HepG2 (cell line): Measurements from ENCODE around the gene CUEDC2.

ENCODE experiments used
- KDM5A ChIP-seq: fragments of 200-600 bp; sonication (generic); IDR thresholded peaks from 2 replicates; pipeline ENCODE4 v1.7.0; 2018; ENCODE audit warnings: antibody characterized with exemption, mild to moderate bottlenecking, low read length, borderline replicate concordance
- TF ChIP-seq, protein P1 (sequence below): sonication (generic); formaldehyde crosslinking; IDR thresholded peaks from 2 replicates; pipeline ENCODE4 v1.5.0; 2020; ENCODE audit warnings: mild to moderate bottlenecking, missing genetic modification reagents

DNA sequence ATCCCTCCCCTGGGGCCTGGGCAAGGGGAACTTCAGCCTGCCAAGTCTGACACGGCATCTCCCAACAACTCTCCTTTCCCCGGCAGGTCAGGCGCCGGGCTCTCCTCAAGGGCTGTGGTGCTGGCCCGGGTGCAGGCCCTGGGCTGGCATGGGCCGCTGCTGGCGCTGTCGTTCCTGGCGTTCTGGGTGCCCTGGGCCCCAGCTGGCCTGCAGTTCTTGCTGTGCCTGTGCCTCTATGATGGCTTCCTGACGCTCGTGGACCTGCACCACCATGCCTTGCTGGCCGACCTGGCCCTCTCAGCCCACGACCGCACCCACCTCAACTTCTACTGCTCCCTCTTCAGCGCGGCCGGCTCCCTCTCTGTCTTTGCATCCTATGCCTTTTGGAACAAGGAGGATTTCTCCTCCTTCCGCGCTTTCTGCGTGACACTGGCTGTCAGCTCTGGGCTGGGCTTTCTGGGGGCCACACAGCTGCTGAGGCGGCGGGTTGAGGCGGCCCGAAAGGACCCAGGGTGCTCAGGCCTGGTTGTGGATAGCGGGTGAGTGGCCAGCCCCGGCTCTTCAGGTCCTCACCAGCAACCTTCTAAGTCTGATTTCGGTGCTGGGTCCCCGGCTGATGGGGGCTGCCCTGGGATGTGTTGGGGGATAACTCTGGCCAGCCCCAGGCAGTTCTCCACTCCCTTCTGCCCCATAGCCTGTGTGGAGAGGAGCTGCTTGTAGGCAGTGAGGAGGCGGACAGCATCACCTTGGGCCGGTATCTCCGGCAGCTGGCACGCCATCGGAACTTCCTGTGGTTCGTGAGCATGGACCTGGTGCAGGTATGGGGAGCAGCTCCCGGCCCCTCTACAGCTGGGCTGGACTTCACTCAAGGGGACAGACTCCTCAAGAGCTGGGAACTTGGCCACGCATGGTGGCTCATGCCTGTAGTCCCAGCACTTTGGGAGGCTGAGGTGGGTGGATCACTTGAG is 38.5 kb upstream of the CUEDC2 start:
- TF ChIP-seq, protein P1, sequence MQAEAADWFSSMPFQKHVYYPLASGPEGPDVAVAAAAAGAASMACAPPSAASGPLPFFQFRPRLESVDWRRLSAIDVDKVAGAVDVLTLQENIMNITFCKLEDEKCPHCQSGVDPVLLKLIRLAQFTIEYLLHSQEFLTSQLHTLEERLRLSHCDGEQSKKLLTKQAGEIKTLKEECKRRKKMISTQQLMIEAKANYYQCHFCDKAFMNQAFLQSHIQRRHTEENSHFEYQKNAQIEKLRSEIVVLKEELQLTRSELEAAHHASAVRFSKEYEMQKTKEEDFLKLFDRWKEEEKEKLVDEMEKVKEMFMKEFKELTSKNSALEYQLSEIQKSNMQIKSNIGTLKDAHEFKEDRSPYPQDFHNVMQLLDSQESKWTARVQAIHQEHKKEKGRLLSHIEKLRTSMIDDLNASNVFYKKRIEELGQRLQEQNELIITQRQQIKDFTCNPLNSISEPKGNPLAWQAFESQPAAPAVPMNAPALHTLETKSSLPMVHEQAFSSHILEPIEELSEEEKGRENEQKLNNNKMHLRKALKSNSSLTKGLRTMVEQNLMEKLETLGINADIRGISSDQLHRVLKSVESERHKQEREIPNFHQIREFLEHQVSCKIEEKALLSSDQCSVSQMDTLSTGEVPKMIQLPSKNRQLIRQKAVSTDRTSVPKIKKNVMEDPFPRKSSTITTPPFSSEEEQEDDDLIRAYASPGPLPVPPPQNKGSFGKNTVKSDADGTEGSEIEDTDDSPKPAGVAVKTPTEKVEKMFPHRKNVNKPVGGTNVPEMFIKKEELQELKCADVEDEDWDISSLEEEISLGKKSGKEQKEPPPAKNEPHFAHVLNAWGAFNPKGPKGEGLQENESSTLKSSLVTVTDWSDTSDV (CRISPR knock-in tag): no peak
- TF ChIP-seq KDM5A: no peak
